T-cell (primary cell): ENCODE results near the gene BCAS3. TPM values are rescaled to one million over a fixed set of nuclear protein-coding genes. Genes with fewer than 3 reads are reported as not detected.

Experiments
- ATAC-seq, 4 experiments: fragments of 200-7000 bp in 3 of 4; fragments of 150-1000 bp in 1 of 4; cut with Tn5 transposase; replicated peaks in 1 of 4; 1 replicate in 3 of 4; 2 replicates in 1 of 4; pipeline ENCODE4 v1.10.0; 2021; ENCODE audit warnings: moderate library complexity in 3 of 4, mild to moderate bottlenecking in 2 of 4, moderate number of reproducible peaks in 1 of 4
- CTCF ChIA-PET, 2 donors: fragments of 300-600 bp; sonication (Branson Sonifier 250); formaldehyde crosslinking; loops; one replicate each; lab custom pipeline; 2022; ENCODE audit warnings: antibody characterized with exemption in 2 of 2; lab: Charles Lee
- POLR2A ChIA-PET, 2 donors: fragments of 300-600 bp; sonication (Branson Sonifier 250); formaldehyde crosslinking; loops; one replicate each; lab custom pipeline; 2022; ENCODE audit warnings: antibody characterized with exemption in 2 of 2; lab: Charles Lee
- DNase-seq, 35 experiments: peaks; one replicate each; pipeline versions ENCODE4 v3.0.0 to v3.0.0-alpha.2; 2013 to 2023
- H3K27ac ChIP-seq: one replicate; pipeline ENCODE4 v1.5.1; 2013; ENCODE audit warnings: low read length
- H3K27me3 ChIP-seq, 2 experiments: replicated peaks in 1 of 2; 1 replicate in 1 of 2; 2 replicates in 1 of 2; pipeline versions ENCODE4 v1.6.1 to v1.7.0; 2013; ENCODE audit warnings: low read length in 1 of 2, mixed read lengths in 1 of 2; ENCODE audit not compliant: control insufficient read depth in 2 of 2, insufficient read depth in 2 of 2; ENCODE audit errors: extremely low read depth in 1 of 2
- H3K36me3 ChIP-seq, 2 donors: 1 replicate in 1 of 2; 2 replicates in 1 of 2; pipeline versions ENCODE4 v1.6.1 to v1.7.0; 2013; ENCODE audit warnings: low read length in 1 of 2; ENCODE audit not compliant: control insufficient read depth in 2 of 2, insufficient read depth in 1 of 2; ENCODE audit errors: extremely low read depth in 1 of 2
- H3K4me1 ChIP-seq, 2 experiments: 1 replicate in 1 of 2; 2 replicates in 1 of 2; pipeline versions ENCODE4 v1.6.1 to v1.7.0; 2013; ENCODE audit warnings: low read length in 2 of 2, mixed read lengths in 1 of 2; ENCODE audit not compliant: insufficient read depth in 2 of 2, control insufficient read depth in 1 of 2; ENCODE audit errors: extremely low read depth in 1 of 2
- H3K4me3 ChIP-seq, 2 donors: 1 replicate in 1 of 2; 2 replicates in 1 of 2; pipeline versions ENCODE4 v1.5.1 to v1.7.0; 2013; ENCODE audit warnings: mild to moderate bottlenecking in 2 of 2, low read length in 1 of 2, moderate library complexity in 1 of 2; ENCODE audit not compliant: control insufficient read depth in 1 of 2; ENCODE audit errors: extremely low read depth in 1 of 2
- H3K9me3 ChIP-seq: 2 replicates; pipeline ENCODE4 v1.7.0; 2013
- H3K27ac Mint-ChIP-seq, 2 donors: one replicate each; pipeline ENCODE4 v1.8.0; 2020 to 2021; ENCODE audit warnings: mild to moderate bottlenecking in 2 of 2, mixed read lengths in 2 of 2
- H3K27me3 Mint-ChIP-seq, 2 donors: one replicate each; pipeline ENCODE4 v1.8.0; 2021 to 2022; ENCODE audit warnings: mixed read lengths in 2 of 2
- H3K36me3 Mint-ChIP-seq: one replicate; pipeline ENCODE4 v1.8.0; 2021; ENCODE audit warnings: mixed read lengths
- H3K4me1 Mint-ChIP-seq, 3 donors: one replicate each; pipeline ENCODE4 v1.8.0; 2020 to 2022; ENCODE audit warnings: mixed read lengths in 3 of 3, mild to moderate bottlenecking in 1 of 3
- H3K4me3 Mint-ChIP-seq, 3 donors: one replicate each; pipeline ENCODE4 v1.8.0; 2020 to 2022; ENCODE audit warnings: mild to moderate bottlenecking in 3 of 3, mixed read lengths in 3 of 3, moderate library complexity in 3 of 3
- H3K9me3 Mint-ChIP-seq, 3 donors: one replicate each; pipeline ENCODE4 v1.8.0; 2020 to 2022; ENCODE audit warnings: mixed read lengths in 3 of 3
- WGBS: methylation state at CpG from one replicate; pipeline ENCODE4 v1.1.5; 2013; ENCODE audit warnings: missing lambda C conversion rate; ENCODE audit not compliant: insufficient coverage; 5-methylcytosine and 5-hydroxymethylcytosine counted together
- total RNA-seq, 35 experiments: library from RNA in 6 of 35; stranded (reverse) in 6 of 35; fragments of 120-200 nt in 1 of 35; gene quantifications; one replicate each; pipeline versions ENCODE4 v1.2.1 to v1.2.4 and lab custom pipeline; 2013 to 2026

Gene BCAS3
- total RNA-seq, 5 donors from 2014 or later (not counting 1 experiment from before 2014, with no cell fraction given) = 33.8 to 57.8 (median 38.1) TPM

- Mint-ChIP-seq H3K4me3 (no peak overlapping the region), H3K36me3 (peaks cover 30% of the 10 kb centered on the region), H3K27ac (no peak overlapping the region), H3K4me1 (no peaks in the 10 kb centered on the region), H3K9me3 (no peaks in the 10 kb centered on the region), H3K27me3 (no peaks in the 10 kb centered on the region)
- POLR2A ChIA-PET = no interaction called here
- no CpG with 5 or more reads among the region's 4 CpGs for WGBS
- Histone ChIP-seq H3K36me3 (no peaks in the 10 kb centered on the region), H3K27me3 (no peaks in the 10 kb centered on the region), H3K4me3 (no peak overlapping the region), H3K4me1 (no peaks in the 10 kb centered on the region), H3K27ac (no peak overlapping the region), H3K9me3 (no peaks in the 10 kb centered on the region)
- ATAC-seq (no peak), DNase-seq (no peak)
- CTCF ChIA-PET = no interaction called here
These were observed 230.7 kb downstream of the BCAS3 start for GRCh38 chr17:60908324-60908723.

- H3K4me1 ChIP-seq = no peaks in the 10 kb centered on the region
- Mint-ChIP-seq H3K27me3 (no peaks in the 10 kb centered on the region), H3K4me1 (no peaks in the 10 kb centered on the region), H3K4me3 (no peak overlapping the region), H3K9me3 (no peaks in the 10 kb centered on the region), H3K27ac (no peak overlapping the region), H3K36me3 (peaks cover 33% of the 10 kb centered on the region)
- no peak overlapping the region for H3K27ac ChIP-seq
- WGBS = no CpG with 5 or more reads among the region's 1 CpG
- no peaks in the 10 kb centered on the region for H3K9me3 ChIP-seq
- H3K27me3 ChIP-seq = no peaks in the 10 kb centered on the region
- CTCF ChIA-PET = no interaction called here
- DNase-seq (no peak), ATAC-seq (no peak)
- H3K4me3 ChIP-seq = no peak overlapping the region
- H3K36me3 ChIP-seq = no peaks in the 10 kb centered on the region
- POLR2A ChIA-PET = no interaction called here
These were observed 231.8 kb downstream of the BCAS3 start for GRCh38 chr17:60909405-60909804.

GRCh38 chr17:60910415-60910814, 232.8 kb downstream of the BCAS3 start:
- no peak overlapping the region for H3K27ac Mint-ChIP-seq
- DNase-seq (no peak), ATAC-seq (no peak)
- Histone ChIP-seq H3K36me3 (peaks cover 0 to 2% of the 10 kb centered on the region in 2 donors), H3K4me1 (no peaks in the 10 kb centered on the region), H3K4me3 (no peak overlapping the region), H3K27ac (no peak overlapping the region), H3K27me3 (no peaks in the 10 kb centered on the region), H3K9me3 (no peaks in the 10 kb centered on the region)
- ChIA-PET CTCF (no interaction called here), POLR2A (no interaction called here)
- no peaks in the 10 kb centered on the region for H3K27me3 Mint-ChIP-seq
- no peaks in the 10 kb centered on the region for H3K9me3 Mint-ChIP-seq
- no peak overlapping the region for H3K4me3 Mint-ChIP-seq
- H3K36me3 Mint-ChIP-seq = peaks cover 32% of the 10 kb centered on the region
- WGBS = 93% methylated on average over 4 of the region's 6 CpGs
- no peaks in the 10 kb centered on the region for H3K4me1 Mint-ChIP-seq

- no peaks in the 10 kb centered on the region for H3K4me1 ChIP-seq
- Mint-ChIP-seq H3K27ac (no peak overlapping the region), H3K27me3 (no peaks in the 10 kb centered on the region), H3K36me3 (peaks cover 39% of the 10 kb centered on the region), H3K4me1 (no peaks in the 10 kb centered on the region), H3K9me3 (peaks cover 3 to 8% (median 6%) of the 10 kb centered on the region in 3 donors), H3K4me3 (no peak overlapping the region)
- 100% methylated on average over 1 of the region's 1 CpG for WGBS
- DNase-seq (no peak), ATAC-seq (no peak)
- no peaks in the 10 kb centered on the region for H3K9me3 ChIP-seq
- H3K27ac ChIP-seq = no peak overlapping the region
- peaks cover 2 to 5% of the 10 kb centered on the region in 2 donors for H3K36me3 ChIP-seq
- no peaks in the 10 kb centered on the region for H3K27me3 ChIP-seq
- ChIA-PET CTCF (no interaction called here), POLR2A (no interaction called here)
- no peak overlapping the region for H3K4me3 ChIP-seq
These were observed 236.4 kb downstream of the BCAS3 start for GRCh38 chr17:60914078-60914477.

GRCh38 chr17:60916043-60916442, 238.4 kb downstream of the BCAS3 start:
- H3K27ac Mint-ChIP-seq = no peak overlapping the region
- no peaks in the 10 kb centered on the region for H3K4me1 ChIP-seq
- H3K4me3 ChIP-seq = no peak overlapping the region
- no peaks in the 10 kb centered on the region for H3K27me3 Mint-ChIP-seq
- DNase-seq (no peak), ATAC-seq (no peak)
- H3K27me3 ChIP-seq = no peaks in the 10 kb centered on the region
- peaks cover 2 to 5% of the 10 kb centered on the region in 2 donors for H3K36me3 ChIP-seq
- H3K4me3 Mint-ChIP-seq = no peak overlapping the region
- no peaks in the 10 kb centered on the region for H3K9me3 ChIP-seq
- no CpG with 5 or more reads among the region's 1 CpG for WGBS
- POLR2A ChIA-PET = no interaction called here
- H3K9me3 Mint-ChIP-seq = peaks cover 3 to 8% (median 6%) of the 10 kb centered on the region in 3 donors
- no peak overlapping the region for H3K27ac ChIP-seq
- peaks cover 43% of the 10 kb centered on the region for H3K36me3 Mint-ChIP-seq
- CTCF ChIA-PET = no interaction called here
- no peaks in the 10 kb centered on the region for H3K4me1 Mint-ChIP-seq

- peaks cover 3 to 8% (median 6%) of the 10 kb centered on the region in 3 donors for H3K9me3 Mint-ChIP-seq
- H3K27me3 Mint-ChIP-seq = no peaks in the 10 kb centered on the region
- Histone ChIP-seq H3K9me3 (no peaks in the 10 kb centered on the region), H3K36me3 (peaks cover 1 to 5% of the 10 kb centered on the region in 2 donors), H3K27ac (no peak overlapping the region), H3K27me3 (no peaks in the 10 kb centered on the region), H3K4me3 (no peak overlapping the region), H3K4me1 (no peaks in the 10 kb centered on the region)
- no peaks in the 10 kb centered on the region for H3K4me1 Mint-ChIP-seq
- no peak overlapping the region for H3K4me3 Mint-ChIP-seq
- WGBS = no CpG with 5 or more reads among the region's 2 CpGs
- CTCF ChIA-PET = no interaction called here
- DNase-seq (no peak), ATAC-seq (no peak)
- no peak overlapping the region for H3K27ac Mint-ChIP-seq
- POLR2A ChIA-PET = no interaction called here
- H3K36me3 Mint-ChIP-seq = peaks cover 27% of the 10 kb centered on the region
These were observed 242.5 kb downstream of the BCAS3 start for GRCh38 chr17:60920107-60920506.

GRCh38 chr17:60923000-60923399, 245.3 kb downstream of the BCAS3 start:
- no peaks in the 10 kb centered on the region for H3K4me1 Mint-ChIP-seq
- H3K4me3 Mint-ChIP-seq = no peak overlapping the region
- Histone ChIP-seq H3K4me3 (no peak overlapping the region), H3K27ac (no peak overlapping the region), H3K36me3 (no peaks in the 10 kb centered on the region), H3K4me1 (no peaks in the 10 kb centered on the region), H3K27me3 (no peaks in the 10 kb centered on the region), H3K9me3 (no peaks in the 10 kb centered on the region)
- H3K9me3 Mint-ChIP-seq = no peaks in the 10 kb centered on the region
- WGBS = no CpG with 5 or more reads among the region's 1 CpG
- no peak overlapping the region for H3K27ac Mint-ChIP-seq
- no peak for DNase-seq
- CTCF ChIA-PET = no interaction called here
- POLR2A ChIA-PET = no interaction called here
- peaks cover 20% of the 10 kb centered on the region for H3K36me3 Mint-ChIP-seq
- H3K27me3 Mint-ChIP-seq = no peaks in the 10 kb centered on the region
- no peak for ATAC-seq
